Lung (tissue), 12 donors: ENCODE measurements around the gene UGT8. TPM values are rescaled to one million over a fixed set of nuclear protein-coding genes. Genes with fewer than 3 reads are reported as not detected.

Experiments
- ATAC-seq: fragments of 200-7000 bp; cut with Tn5 transposase; one replicate; pipeline ENCODE4 v1.9.1; 2020; ENCODE audit warnings: moderate number of reproducible peaks; ENCODE audit not compliant: insufficient read depth, low FRiP score
- DNase-seq, 3 donors: peaks; one replicate each; pipeline ENCODE4 v3.0.0-alpha.2; 2013 to 2017
- H3K27ac ChIP-seq, 2 donors: one replicate each; pipeline ENCODE4 v1.5.1; 2013; ENCODE audit warnings: mild to moderate bottlenecking in 2 of 2, moderate library complexity in 2 of 2, control low read depth in 1 of 2, inconsistent platforms in 1 of 2, low read depth in 1 of 2, low read length in 1 of 2
- H3K27me3 ChIP-seq, 3 donors: one replicate each; pipeline ENCODE4 v1.5.1; 2013; ENCODE audit warnings: low read length in 2 of 3; ENCODE audit not compliant: control insufficient read depth in 3 of 3, insufficient read depth in 3 of 3
- H3K36me3 ChIP-seq, 4 donors: one replicate each; pipeline ENCODE4 v1.5.1; 2013; ENCODE audit warnings: low read length in 4 of 4, mild to moderate bottlenecking in 1 of 4, moderate library complexity in 1 of 4; ENCODE audit not compliant: control insufficient read depth in 4 of 4, insufficient read depth in 4 of 4
- H3K4me1 ChIP-seq, 5 donors: one replicate each; pipeline ENCODE4 v1.5.1; 2013; ENCODE audit warnings: low read length in 5 of 5, mild to moderate bottlenecking in 2 of 5, moderate library complexity in 1 of 5; ENCODE audit not compliant: control insufficient read depth in 5 of 5, insufficient read depth in 5 of 5
- H3K4me3 ChIP-seq: one replicate; pipeline ENCODE4 v1.5.1; 2013; ENCODE audit warnings: mild to moderate bottlenecking, control low read depth, moderate library complexity
- H3K9ac ChIP-seq, 2 donors: one replicate each; pipeline ENCODE4 v1.5.1; 2013; ENCODE audit warnings: low read length in 2 of 2, control low read depth in 1 of 2; ENCODE audit not compliant: insufficient read depth in 1 of 2
- H3K9me3 ChIP-seq, 4 donors: one replicate each; pipeline ENCODE4 v1.5.1; 2013; ENCODE audit warnings: low read length in 3 of 4, mild to moderate bottlenecking in 1 of 4, moderate library complexity in 1 of 4; ENCODE audit not compliant: control insufficient read depth in 4 of 4, insufficient read depth in 3 of 4
- WGBS, 2 donors: extraction: QIAGEN DNeasy Blood & Tissue Kit; methylation state at CpG; one replicate each; pipeline ENCODE4 v1.1.7; 2013; 5-methylcytosine and 5-hydroxymethylcytosine counted together
- polyA plus RNA-seq, 2 donors: library from polyadenylated mRNA; stranded (reverse); fragments of 200-250 nt; gene quantifications; one replicate each; pipeline ENCODE4 v1.2.1, GENCODE V29; 2013
- total RNA-seq, 2 donors: library from RNA; depleted of rRNA in 1 of 2; stranded (reverse); fragments of >200 nt in 1 of 2; gene quantifications; one replicate each; pipeline ENCODE4 v1.2.1, GENCODE V29; 2014 to 2021
- TF ChIP-seq, protein P1 (sequence below): IDR thresholded peaks from 2 replicates; pipeline ENCODE4 v1.5.1; 2012; ENCODE audit warnings: mild to moderate bottlenecking; ENCODE audit errors: control extremely low read depth, extremely low read depth
- donor health status: control.
- donor health status: control.
- donor health status: Bipolar disorder and iron deficiency.
- donor health status: healthy.
- donor health status: DM: yes; HTN: yes; CAD: no.

The UGT8 gene
- total and polyA plus RNA-seq, 4 donors, result 0.37 to 9.9 (median 1.8) TPM

DNA sequence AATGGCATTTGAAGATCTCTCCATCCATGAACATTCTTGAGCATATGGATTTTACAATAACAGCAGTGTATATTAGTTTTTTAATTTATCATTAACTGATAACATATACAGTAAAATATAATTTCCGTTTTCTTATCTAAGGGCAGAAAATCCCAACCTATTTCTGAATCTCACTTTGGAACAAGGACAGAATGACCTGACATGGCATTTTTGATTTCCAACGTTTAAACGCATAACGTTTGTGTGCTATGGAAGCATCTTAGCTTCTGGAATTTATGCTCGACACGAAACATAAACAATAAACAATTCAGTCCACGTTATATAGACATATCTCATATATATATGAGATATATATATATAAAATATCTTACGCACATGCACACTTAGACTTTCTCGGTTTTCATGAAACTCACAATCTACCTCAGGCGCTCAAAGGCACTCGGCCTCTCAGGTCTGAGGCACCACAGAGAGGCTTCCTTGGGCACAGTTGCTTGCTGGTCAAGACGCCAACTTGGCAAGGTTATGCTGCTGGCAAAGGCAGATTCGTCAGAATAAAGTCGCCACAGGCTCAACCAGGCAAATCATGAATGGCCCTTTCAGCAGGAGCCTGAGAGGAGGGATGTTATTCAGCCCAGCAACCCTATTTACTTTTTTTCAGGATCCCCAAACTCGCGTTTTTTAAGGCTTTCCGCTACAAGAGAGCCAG is 1.0 kb upstream of the UGT8 start:
- Histone ChIP-seq H3K4me1 (peaks cover 0 to 12% (median 0%) of the 10 kb centered on the region in 5 donors), H3K27ac (no peak overlapping the region), H3K27me3 (peaks cover 3 to 34% (median 27%) of the 10 kb centered on the region in 3 donors), H3K9ac (no peak overlapping the region), H3K36me3 (no peaks in the 10 kb centered on the region), H3K4me3 (no peak overlapping the region), H3K9me3 (peaks cover 0 to 8% (median 0%) of the 10 kb centered on the region in 4 donors)
- WGBS, 2 donors, result 44 to 55% methylated on average over 17 of the region's 17 CpGs
- ATAC-seq (no peak), DNase-seq (no peak)
- TF ChIP-seq, protein P1, sequence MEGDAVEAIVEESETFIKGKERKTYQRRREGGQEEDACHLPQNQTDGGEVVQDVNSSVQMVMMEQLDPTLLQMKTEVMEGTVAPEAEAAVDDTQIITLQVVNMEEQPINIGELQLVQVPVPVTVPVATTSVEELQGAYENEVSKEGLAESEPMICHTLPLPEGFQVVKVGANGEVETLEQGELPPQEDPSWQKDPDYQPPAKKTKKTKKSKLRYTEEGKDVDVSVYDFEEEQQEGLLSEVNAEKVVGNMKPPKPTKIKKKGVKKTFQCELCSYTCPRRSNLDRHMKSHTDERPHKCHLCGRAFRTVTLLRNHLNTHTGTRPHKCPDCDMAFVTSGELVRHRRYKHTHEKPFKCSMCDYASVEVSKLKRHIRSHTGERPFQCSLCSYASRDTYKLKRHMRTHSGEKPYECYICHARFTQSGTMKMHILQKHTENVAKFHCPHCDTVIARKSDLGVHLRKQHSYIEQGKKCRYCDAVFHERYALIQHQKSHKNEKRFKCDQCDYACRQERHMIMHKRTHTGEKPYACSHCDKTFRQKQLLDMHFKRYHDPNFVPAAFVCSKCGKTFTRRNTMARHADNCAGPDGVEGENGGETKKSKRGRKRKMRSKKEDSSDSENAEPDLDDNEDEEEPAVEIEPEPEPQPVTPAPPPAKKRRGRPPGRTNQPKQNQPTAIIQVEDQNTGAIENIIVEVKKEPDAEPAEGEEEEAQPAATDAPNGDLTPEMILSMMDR, result no peak

DNA sequence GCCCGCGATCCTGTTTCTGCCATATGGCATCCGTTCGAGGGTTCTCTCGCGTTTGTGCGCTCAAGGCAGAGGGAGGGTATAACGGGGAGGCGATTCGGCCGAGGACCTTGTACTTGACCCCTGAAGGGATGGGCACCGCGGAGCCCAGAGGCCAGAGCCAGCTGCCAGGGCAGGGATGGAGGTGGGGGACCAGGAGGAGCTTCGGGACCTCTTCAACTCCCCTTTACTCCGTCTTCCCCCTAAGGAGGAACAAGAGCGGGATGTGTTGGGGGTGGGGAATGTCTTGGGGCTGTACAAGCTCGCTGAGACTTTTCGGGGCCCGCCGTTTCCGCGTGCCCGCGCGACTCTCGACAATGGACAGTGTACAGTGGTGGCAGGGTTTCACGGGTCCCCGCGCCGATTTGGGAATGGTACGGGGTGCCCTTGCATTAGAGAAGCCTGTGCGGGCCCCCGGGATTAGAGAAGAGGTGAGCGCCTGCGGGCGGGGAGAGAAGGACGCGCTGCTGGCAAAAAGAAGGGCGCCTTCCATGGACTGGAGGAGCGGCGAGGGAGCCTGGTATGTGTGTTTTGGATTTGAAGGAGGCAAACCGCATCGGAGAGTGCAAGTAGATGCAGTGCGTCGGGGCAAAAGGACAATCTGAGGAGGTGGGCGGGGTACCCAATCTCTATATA is 760 bp downstream of the UGT8 start:
- ATAC-seq, result no peak
- TF ChIP-seq, protein P1, result no peak
- peak; percentile 39 to 60 (median 60) for DNase-seq
- peak overlapping the region; percentile 32 to 60 for H3K9ac ChIP-seq
- H3K36me3 ChIP-seq, result no peaks in the 10 kb centered on the region
- 1 to 2% methylated on average over 44 to 46 of the region's 46 CpGs for WGBS, 2 donors
- peaks cover 0 to 8% (median 0%) of the 10 kb centered on the region in 4 donors for H3K9me3 ChIP-seq
- H3K4me3 ChIP-seq, result peak overlapping the region; percentile 26
- H3K27ac ChIP-seq, result no peak overlapping the region
- peaks cover 3 to 34% (median 27%) of the 10 kb centered on the region in 3 donors for H3K27me3 ChIP-seq
- peaks cover 0 to 12% (median 0%) of the 10 kb centered on the region in 5 donors for H3K4me1 ChIP-seq

DNA sequence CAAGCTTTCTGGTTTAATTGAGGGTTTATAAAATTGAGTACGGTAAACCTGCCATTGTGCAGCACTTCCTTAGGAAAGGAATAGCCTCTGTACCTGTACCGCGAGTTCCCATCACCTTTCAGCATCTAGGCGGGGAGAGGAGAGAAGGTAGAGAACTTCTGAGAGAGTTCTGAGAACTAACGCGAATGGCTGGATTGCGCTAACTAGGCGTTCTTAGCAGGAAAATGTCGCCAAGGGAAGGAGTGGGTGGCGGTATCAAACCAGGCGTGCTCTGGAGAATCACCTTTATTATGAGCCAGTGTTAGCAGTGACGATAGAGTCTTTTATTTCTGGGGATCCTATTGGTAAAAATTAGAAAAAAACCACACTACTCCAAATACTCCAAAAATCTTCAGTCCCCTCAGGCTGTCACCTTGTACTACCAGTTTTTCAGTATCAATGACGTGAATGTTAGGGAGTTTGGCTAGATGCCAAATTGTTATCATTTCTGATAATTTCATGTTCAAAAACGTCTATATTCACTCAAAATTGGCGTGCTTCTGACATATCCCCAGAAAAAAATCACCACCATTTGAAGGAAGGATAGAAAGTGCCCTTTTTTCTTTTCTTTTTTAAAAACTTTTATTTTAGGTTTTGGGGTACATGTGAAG is 1.4 kb downstream of the UGT8 start:
- peak overlapping the region; percentile 32 to 60 for H3K9ac ChIP-seq
- TF ChIP-seq, protein P1, result no peak
- WGBS, 2 donors, result 10 to 13% methylated on average over 15 of the region's 15 CpGs
- H3K36me3 ChIP-seq, result no peaks in the 10 kb centered on the region
- peaks cover 0 to 12% (median 0%) of the 10 kb centered on the region in 5 donors for H3K4me1 ChIP-seq
- H3K4me3 ChIP-seq, result no peak overlapping the region
- peaks cover 0 to 6% (median 0%) of the 10 kb centered on the region in 4 donors for H3K9me3 ChIP-seq
- H3K27ac ChIP-seq, result no peak overlapping the region
- peak in 2 of 3 donors; percentile 22 to 30 for DNase-seq
- peaks cover 3 to 37% (median 27%) of the 10 kb centered on the region in 3 donors for H3K27me3 ChIP-seq
- no peak for ATAC-seq
